Measurements from ENCODE around the gene RABEP1. TPM values are rescaled to one million over a fixed set of nuclear protein-coding genes. Genes with fewer than 3 reads are reported as not detected.
A peak's percentile ranks its signal among the peaks of the same experiment; 100 is the strongest.
"Not testable (repeated sequence)": the region's sequence is repeated elsewhere in the genome, so short reads cannot be mapped to it uniquely, and the experiment has no call there.

Gene RABEP1
- total and polyA plus RNA-seq, 9 of the 15 experiments (the other 6 are each of a cell fraction or from before 2014, with no cell fraction given), result 8.2 to 38.9 (median 30.3) TPM

- no peak for TF ChIP-seq BRCA1 (IDR thresholded peaks at IDR 0.05)
- no peak for TF ChIP-seq BRCA1 (CRISPR knock-in tag; IDR thresholded peaks at IDR 0.05)
- TF ChIP-seq, protein P1, sequence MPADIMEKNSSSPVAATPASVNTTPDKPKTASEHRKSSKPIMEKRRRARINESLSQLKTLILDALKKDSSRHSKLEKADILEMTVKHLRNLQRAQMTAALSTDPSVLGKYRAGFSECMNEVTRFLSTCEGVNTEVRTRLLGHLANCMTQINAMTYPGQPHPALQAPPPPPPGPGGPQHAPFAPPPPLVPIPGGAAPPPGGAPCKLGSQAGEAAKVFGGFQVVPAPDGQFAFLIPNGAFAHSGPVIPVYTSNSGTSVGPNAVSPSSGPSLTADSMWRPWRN (IDR thresholded peaks at IDR 0.05; ENCODE audit: low read depth), result no peak
- peak; percentile 68 for TF ChIP-seq SUPT5H (IDR thresholded peaks at IDR 0.05)
- 0 out of 4 replicates have a peak, but pooled peaks have one; percentile 16 to 24 for TF ChIP-seq NONO (IDR thresholded peaks at IDR 0.05; ENCODE audit: low read depth in 2 of 2, low read length in 1 of 2)
- peak; percentile 34; the same call in 1 of the 2 replicates for TF ChIP-seq ZNF644 (tag; IDR thresholded peaks at IDR 0.05; ENCODE audit: low read depth)
- TF ChIP-seq, protein P2, sequence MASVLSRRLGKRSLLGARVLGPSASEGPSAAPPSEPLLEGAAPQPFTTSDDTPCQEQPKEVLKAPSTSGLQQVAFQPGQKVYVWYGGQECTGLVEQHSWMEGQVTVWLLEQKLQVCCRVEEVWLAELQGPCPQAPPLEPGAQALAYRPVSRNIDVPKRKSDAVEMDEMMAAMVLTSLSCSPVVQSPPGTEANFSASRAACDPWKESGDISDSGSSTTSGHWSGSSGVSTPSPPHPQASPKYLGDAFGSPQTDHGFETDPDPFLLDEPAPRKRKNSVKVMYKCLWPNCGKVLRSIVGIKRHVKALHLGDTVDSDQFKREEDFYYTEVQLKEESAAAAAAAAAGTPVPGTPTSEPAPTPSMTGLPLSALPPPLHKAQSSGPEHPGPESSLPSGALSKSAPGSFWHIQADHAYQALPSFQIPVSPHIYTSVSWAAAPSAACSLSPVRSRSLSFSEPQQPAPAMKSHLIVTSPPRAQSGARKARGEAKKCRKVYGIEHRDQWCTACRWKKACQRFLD (CRISPR knock-in tag; IDR thresholded peaks at IDR 0.05), result peak; percentile 54; the same call in 1 of the 2 replicates
- TF ChIP-seq CREM (IDR thresholded peaks at IDR 0.05; ENCODE audit: low read depth), result peak; percentile 68; the same call in 1 of the 2 replicates
- TF ChIP-seq CXXC5 (CRISPR knock-in tag; IDR thresholded peaks at IDR 0.05), result peak; percentile 64
Observed at GRCh38 chr17:5281814-5282641, at the start of gene RABEP1 (continued).

DNA sequence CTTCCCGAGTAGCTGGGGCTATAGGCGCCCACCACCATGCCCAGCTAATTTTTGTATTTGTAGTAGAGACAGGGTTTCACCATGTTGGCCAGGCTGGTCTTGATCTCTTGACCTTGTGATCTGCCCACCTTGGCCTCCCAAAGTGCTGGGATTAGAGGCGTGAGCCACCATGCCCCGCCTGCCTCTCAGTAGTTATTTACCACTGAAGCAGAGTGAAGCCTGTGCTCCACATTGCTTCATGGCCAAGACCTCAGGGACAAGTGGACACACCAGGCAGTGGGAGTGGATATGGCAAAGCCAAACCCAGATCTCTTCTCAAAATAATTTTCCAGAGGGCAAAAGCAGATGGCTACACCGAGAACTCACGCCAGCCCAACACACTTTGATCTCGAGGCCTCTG is 48.6 kb upstream of the RABEP1 start:
- H3K9ac ChIP-seq (ENCODE audit: insufficient read depth in 1 of 2, low read depth in 2 of 2, low read length in 2 of 2); CTCF ChIA-PET (ENCODE audit: low intra/inter-chr PET ratio); FAIRE-seq; H3K4me1 ChIP-seq (replicated peaks in 1 of 2; ENCODE audit: control insufficient read depth in 2 of 2, insufficient read depth in 2 of 2, low read length in 2 of 2); H3K9me3 ChIP-seq (replicated peaks; ENCODE audit: control insufficient read depth, insufficient read depth, low read depth, low read length); DNase-seq (ENCODE audit: extremely low read depth in 1 of 4, low spot score in 3 of 4); BruUV-seq (replicated peaks); H4K20me1 ChIP-seq (replicated peaks; ENCODE audit: control insufficient read depth, insufficient read depth, low read length); intact Hi-C loops (cut with micrococcal nuclease); H3K27ac ChIP-seq (ENCODE audit: extremely low read depth, low read depth, low read length); ATAC-seq; H3K9me1 ChIP-seq (ENCODE audit: control insufficient read depth, insufficient read depth, low read length); H3K4me3 ChIP-seq; H2AFZ ChIP-seq (ENCODE audit: low read depth, low read length); POLR2A ChIA-PET; H3K36me3 ChIP-seq (ENCODE audit: control insufficient read depth, insufficient read depth, low read length); H3K79me2 ChIP-seq (ENCODE audit: control insufficient read depth, insufficient read depth, low read length); H3K4me2 ChIP-seq (ENCODE audit: insufficient read depth, low read length): not testable (repeated sequence)
- H3K27me3 ChIP-seq (ENCODE audit: control insufficient read depth in 2 of 2, insufficient read depth in 2 of 2, low read length in 2 of 2), result peaks cover 0 to 12% of the 10 kb centered on the region in 2 experiments; a peak in 2 of 5 replicates
- in situ Hi-C loops (cut with MboI), result loop anchor here (25.0 kb wide), 1 partner anchor 1204 kb away; the partner anchor contains the start of genes AIPL1 and PIMREG
- 61% methylated on average over 3 of the region's 7 CpGs for WGBS (ENCODE audit: insufficient coverage, low coverage, missing lambda C conversion rate)

Measured in K562 (cell line).